Activated CD4-positive, alpha-beta T cell treated with anti-CD3 and anti-CD28 coated beads, Interleukin-2, amount 50 U/mL, for 16 hours (primary cell): ENCODE measurements around the gene CPT1B.
"Not testable (repeated sequence)": the region's sequence is repeated elsewhere in the genome, so short reads cannot be mapped to it uniquely, and the experiment has no call there.

Source experiments
- DNase-seq: peaks from one replicate; pipeline ENCODE4 v3.0.0-alpha.2; 2020

The CPT1B gene

DNA sequence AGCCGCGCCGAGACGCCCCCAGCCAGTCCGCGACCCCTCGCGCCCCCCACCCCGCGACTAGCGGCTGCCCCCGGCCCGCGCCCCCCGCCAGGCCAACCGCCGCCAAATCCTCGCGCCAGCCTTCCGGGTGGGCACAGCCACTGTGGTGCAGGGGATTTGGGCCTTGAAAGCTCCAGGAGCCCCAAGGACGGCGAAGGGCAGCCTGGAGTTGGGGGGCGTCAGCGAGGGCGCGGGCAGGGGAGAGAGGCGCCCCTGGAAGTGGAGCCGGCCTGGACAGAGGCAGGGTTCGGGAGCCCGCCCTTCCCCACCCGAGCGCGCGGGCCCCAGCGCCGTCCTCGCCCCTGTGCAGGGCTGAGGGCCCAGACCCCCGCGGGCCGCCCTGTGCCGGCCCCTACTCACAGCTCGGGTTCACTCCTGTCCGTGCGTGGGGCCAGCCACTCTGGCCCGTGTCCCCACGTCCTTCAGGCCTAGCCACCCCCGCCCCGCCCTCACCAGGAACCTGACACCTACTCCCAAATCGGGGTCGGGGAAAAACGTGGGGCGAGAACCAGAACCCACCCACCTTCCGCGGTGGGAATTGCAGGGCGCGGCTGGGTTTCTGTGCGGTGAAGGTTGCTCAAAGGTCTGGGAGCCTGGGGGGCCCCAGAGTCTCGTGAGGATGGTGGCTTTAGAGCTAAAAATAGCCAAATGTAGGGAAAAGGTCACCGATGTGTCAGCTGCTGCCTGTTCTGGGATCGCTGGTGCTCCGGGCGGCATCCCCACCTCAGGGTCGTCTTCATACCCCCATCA lies at the start of gene CPT1B:
CPT1B (minus strand) TSS at position 441 of the 789 bp plus-strand sequence. CDS start 512 bp downstream, outside the sequence.
- no peak for DNase-seq

DNA sequence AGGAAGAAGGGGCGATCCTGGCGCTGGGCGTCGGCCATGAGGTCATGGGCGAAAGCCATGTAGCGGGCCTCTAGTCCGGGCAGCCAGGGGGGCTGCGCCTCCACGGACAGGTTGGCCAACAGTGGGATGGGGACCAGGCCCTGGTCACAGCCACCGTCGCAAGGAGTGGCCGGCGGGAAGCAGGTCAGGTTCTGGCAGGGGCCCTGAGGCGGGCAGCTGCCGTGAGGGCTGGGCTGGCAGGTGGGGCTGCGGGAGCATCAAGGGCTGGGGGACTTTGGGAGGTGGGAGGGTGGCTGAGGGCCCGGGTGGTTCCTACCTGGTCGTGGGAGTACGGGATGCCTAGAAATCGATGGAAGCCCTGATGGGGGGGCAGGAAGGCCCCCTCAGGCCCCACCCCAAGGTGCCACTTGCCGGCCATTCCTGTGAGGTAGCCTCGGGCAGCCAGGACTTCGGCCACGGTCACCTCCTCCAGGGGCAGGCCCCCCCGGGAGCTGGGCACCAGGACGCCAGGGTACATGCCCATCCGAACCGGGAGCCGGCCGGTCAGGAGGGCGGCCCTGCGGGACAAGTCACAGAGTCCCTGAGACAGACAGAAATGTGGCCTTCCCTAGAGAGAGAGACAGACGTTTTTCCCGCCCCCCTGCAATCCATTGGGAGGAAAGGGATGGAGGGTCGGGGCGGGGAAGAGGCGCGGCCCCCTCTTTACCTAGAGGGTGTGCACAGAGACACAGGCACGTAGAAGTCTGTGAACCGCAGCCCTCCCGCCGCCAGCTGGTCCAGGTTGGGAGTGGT lies 48.8 kb upstream of the CPT1B start:
- DNase-seq: no peak

GRCh38 chr22:50626314-50626849 lies 48.2 kb upstream of the CPT1B start:
- DNase-seq: no peak

- DNase-seq: no peak
Observed at GRCh38 chr22:50625568-50626313, 47.5 kb upstream of the CPT1B start.

DNA sequence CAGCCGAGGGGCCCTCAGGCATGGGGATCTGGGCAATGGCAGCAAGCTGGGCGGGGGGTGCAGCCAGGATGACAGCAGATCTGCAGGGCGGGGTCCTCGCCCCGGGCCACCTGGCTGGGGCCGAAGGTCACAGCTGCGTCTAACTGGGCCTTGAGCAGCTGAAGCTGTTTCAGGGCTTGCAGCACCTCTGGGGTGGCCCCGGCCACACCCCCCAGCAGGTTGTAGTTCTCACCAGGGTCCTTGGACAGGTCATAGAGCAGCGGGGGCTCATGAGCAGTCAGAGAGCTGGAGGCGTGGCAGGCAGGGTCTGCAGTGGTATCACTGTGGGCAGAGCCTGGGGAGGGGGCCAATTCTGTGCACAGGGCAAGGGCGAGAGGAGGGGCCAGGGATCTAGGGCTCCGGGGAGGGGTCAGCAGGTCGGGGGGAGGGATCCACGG lies 46.9 kb upstream of the CPT1B start:
- no peak for DNase-seq

DNA sequence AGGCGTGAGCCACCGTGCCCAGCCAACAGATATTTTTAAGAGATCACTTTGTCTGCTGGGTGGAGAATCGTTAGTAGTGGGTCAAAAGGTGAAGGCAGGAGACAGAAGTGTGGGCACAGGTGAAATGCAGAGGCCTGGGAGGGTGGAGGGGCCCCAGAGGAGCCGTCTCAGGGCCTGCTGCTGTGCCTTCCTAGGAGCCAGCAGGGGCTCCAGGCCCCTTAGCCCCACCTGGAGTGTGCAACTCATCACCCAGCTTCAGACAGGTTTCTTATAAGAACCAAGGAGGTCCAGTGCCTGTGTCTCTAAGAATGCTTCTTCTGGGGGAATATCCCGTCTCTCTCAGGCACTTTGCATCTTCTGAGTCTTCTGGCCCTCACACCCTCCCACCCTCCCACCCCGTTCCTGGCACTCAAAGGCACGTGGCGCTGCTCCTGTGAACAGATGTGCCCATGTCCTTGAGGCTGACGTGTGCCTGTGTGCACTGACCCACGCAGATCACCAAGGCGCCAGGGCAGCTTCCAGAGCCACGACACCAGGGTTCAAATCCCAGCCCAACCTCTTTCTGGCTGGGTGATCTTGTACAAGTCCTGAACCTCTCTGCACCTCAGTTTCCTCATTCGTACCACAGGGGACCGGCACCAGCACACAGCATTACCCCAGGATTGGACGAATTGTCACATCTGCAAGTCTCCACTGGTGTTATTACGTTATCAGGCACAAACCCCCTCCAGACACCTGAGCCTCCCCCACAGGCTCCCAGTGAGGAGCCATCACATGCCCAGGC lies 46.3 kb upstream of the CPT1B start:
- DNase-seq: no peak

GRCh38 chr22:50622723-50623327 lies 44.6 kb upstream of the CPT1B start:
- no peak for DNase-seq

DNA sequence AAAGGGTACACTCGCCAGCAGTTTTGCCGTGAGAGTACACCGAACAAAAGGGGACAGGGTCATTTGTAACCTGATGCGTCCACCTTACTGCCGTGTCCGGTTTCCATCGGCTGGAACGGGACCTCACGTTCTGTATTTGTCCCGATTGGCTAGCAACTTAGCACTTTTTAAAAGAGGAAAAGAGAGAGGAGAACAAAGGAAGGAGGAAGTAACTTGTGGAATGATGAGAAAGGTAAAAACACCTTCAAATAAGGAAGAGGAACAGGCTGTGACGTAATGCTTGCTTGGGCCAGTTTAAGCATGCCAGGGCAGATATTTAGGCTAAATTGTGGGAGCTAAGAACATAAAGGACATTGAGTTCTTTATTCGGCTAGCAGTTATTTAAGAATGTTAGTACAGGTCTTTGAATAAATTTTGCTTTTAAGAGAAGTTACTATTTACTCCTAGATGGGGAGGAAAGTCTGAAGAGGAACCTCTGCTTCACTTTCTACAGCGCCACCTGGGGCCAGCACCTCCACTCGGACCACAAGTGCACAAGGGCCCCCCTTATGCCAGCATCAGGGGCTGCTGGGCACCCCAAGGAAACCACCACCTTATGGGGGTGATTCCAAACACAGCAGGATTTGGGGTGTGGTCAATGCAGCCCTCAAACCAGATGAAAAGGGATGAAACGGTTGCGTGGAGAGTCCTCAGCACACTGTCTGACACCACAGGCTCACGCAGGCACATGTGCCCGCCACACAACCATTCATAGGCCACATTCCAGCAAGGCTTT lies 43.9 kb upstream of the CPT1B start:
- peak; percentile 31 for DNase-seq

DNA sequence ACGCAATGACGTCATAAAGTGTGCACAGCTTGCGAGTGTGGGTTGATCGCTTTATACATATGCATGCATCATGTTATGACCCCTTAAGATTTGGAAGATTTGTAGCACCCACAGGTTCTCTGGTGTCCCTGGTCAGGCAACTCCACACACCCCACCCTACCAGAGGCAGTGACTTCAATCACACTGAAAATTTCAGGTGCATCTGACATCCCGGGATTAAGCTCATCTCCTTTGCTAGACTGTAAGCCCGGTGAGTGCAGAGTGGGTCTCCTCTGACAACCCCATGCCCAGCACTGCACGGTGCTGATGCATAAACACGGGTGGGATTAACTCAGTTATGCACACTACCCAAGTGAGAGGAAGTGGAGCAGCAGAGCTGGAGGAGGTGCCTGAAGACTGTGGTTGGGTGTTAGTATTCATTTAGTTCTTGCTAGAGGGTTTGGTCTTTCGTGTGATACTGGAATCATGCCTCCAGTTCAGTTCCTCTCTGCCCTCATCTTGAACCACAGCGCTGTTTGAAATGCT lies 43.2 kb upstream of the CPT1B start:
- DNase-seq: peak; percentile 88

- peak; percentile 86 for DNase-seq
Observed at GRCh38 chr22:50620593-50621355, 42.5 kb upstream of the CPT1B start.

DNA sequence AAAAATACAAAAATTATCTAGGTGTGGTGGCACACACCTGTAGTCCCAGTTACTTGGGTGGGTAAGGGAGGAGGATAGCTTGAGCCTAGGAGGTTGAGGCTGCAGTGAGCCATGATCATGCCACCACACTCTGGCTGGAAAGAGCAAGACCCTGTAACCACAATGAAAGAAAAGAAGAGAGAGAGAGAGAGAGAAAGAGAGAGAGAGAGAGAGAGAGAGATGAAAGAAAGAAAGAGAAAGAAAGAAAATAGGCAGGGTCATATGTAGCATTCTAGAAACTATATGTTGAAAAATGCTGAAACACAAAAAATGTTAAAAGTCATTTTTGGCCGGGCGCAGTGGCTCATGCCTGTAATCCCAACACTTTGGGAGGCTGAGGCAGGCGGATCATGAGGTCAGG lies 36.1 kb upstream of the CPT1B start:
- not testable (repeated sequence) for DNase-seq

GRCh38 chr22:50613291-50613981 lies 35.2 kb upstream of the CPT1B start:
- DNase-seq: no peak

- DNase-seq: no peak
Observed at GRCh38 chr22:50612528-50613221, 34.4 kb upstream of the CPT1B start.

- DNase-seq: no peak
Observed at GRCh38 chr22:50612168-50612527, 33.9 kb upstream of the CPT1B start.

DNA sequence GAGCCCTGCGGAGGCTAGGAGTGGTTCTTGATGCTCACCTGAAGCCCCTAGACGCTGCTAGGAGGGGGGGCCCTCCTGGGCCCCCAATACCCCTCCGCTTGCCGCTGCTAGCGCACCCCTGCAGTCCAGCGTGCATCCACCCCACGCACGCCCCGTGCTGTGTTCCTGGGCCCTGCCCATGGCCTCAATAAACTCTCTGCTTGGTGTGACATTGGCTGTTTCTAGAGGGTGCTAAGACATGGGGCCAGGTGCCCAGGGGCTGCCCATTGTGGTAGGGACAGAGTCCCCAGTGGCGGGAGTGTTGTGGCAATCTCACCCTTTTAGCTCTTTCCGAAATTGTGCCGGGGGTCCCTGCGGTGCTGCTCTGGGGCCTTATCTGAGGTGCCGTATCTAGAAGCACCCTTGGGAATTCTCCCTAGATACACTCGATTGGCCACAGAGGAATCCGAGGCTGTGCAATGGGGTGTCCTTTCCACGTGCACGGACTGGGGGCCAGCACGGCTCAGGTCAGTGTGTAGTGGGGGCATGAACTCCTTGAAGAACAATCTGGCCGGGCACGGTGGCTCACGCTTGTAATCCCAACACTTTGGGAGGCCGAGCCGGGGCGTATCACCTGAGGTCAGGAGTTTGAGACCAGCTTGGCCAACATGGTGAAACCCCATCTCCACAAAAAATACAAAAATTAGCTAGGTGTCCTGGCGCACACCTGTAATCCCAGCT lies 33.3 kb upstream of the CPT1B start:
- no peak for DNase-seq

DNA sequence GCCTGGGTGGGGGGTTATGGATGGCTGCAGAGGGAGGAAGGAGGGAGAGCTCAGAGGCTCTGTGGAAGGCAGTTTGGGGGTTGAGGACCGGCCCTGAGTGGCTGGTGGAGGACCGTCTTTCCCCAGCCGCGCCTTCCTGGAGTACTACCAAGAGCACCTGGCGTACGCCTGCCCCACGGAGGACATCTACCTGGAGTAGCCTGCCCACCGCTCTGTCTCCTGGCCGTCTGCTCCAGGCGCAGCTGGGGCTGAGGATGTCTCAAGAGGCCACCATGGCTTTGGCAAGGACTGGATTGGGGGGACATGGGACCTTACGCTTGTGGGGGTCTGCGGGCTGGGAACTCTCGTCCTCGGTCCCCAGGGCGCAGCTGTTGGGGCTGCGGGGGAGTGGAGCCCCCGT lies 32.4 kb upstream of the CPT1B start:
- DNase-seq: no peak

DNA sequence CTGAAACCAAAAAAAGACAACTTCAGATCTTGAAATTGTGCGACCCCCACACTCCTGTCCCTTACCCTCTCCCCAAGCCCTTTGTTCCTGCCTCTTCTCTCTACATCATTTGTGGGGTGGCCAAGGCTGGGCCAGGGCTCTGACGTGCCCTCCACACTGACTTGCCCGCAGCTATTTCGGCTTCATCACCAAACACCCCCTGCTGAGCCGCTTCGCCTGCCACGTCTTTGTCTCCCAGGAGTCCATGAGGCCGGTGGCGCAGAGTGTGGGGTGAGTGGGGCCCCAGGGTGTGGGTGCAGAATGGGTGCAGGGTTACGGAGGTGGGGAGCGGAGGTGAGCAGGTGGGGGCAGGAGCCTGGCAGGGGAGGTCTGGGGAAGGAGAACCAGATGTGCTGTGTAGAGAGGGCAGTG lies 31.8 kb upstream of the CPT1B start:
- no peak for DNase-seq

DNA sequence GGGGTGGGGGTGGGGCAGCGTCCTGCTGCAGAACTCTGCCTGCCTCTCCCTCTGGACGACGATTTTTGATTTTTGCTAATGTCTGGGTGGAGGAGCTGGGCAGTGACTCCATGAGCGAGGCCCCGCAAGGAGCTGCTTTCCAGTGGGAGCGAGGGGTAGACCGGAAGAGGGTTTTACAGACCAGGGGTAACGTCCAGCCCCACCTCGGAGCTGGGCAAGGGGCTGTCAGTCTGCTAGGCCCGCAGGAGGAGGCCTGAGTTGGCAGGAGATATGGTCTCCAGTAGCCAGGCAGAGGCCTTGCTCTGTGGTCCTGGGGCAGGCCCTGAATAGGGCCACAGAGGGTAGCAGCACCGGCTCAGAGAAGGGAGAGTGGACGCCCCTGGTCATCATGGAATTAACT lies 31.4 kb upstream of the CPT1B start:
- no peak for DNase-seq
